ENCODE results near the gene SIT1.

SIT1 gene

GRCh38 chr9:35698231-35698630 lies 47.5 kb upstream of the SIT1 start:
- TF ChIP-seq, protein P1, sequence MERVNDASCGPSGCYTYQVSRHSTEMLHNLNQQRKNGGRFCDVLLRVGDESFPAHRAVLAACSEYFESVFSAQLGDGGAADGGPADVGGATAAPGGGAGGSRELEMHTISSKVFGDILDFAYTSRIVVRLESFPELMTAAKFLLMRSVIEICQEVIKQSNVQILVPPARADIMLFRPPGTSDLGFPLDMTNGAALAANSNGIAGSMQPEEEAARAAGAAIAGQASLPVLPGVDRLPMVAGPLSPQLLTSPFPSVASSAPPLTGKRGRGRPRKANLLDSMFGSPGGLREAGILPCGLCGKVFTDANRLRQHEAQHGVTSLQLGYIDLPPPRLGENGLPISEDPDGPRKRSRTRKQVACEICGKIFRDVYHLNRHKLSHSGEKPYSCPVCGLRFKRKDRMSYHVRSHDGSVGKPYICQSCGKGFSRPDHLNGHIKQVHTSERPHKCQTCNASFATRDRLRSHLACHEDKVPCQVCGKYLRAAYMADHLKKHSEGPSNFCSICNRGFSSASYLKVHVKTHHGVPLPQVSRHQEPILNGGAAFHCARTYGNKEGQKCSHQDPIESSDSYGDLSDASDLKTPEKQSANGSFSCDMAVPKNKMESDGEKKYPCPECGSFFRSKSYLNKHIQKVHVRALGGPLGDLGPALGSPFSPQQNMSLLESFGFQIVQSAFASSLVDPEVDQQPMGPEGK (CRISPR knock-in tag; IDR thresholded peaks at IDR 0.05; ENCODE audit: borderline replicate concordance) = no peak
- TF ChIP-seq PPARA (CRISPR knock-in tag; IDR thresholded peaks at IDR 0.05; ENCODE audit: borderline replicate concordance) = no peak
- no peak for TF ChIP-seq ZNF565 (CRISPR knock-in tag; conservative IDR thresholded peaks at IDR 0.05; ENCODE audit: low read depth)
- TF ChIP-seq, protein P2, sequence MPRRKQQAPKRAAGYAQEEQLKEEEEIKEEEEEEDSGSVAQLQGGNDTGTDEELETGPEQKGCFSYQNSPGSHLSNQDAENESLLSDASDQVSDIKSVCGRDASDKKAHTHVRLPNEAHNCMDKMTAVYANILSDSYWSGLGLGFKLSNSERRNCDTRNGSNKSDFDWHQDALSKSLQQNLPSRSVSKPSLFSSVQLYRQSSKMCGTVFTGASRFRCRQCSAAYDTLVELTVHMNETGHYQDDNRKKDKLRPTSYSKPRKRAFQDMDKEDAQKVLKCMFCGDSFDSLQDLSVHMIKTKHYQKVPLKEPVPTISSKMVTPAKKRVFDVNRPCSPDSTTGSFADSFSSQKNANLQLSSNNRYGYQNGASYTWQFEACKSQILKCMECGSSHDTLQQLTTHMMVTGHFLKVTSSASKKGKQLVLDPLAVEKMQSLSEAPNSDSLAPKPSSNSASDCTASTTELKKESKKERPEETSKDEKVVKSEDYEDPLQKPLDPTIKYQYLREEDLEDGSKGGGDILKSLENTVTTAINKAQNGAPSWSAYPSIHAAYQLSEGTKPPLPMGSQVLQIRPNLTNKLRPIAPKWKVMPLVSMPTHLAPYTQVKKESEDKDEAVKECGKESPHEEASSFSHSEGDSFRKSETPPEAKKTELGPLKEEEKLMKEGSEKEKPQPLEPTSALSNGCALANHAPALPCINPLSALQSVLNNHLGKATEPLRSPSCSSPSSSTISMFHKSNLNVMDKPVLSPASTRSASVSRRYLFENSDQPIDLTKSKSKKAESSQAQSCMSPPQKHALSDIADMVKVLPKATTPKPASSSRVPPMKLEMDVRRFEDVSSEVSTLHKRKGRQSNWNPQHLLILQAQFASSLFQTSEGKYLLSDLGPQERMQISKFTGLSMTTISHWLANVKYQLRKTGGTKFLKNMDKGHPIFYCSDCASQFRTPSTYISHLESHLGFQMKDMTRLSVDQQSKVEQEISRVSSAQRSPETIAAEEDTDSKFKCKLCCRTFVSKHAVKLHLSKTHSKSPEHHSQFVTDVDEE (CRISPR knock-in tag; IDR thresholded peaks at IDR 0.05) = no peak
- TF ChIP-seq ZFP30 (CRISPR knock-in tag; IDR thresholded peaks at IDR 0.05) = no peak
- TF ChIP-seq ZNF70 (CRISPR knock-in tag; IDR thresholded peaks at IDR 0.05) = no peak
- TF ChIP-seq BACH2 (CRISPR knock-in tag; IDR thresholded peaks at IDR 0.05; ENCODE audit: borderline replicate concordance) = no peak
- TF ChIP-seq SNAI2 (CRISPR knock-in tag; IDR thresholded peaks at IDR 0.05) = no peak
- TF ChIP-seq, protein P3, sequence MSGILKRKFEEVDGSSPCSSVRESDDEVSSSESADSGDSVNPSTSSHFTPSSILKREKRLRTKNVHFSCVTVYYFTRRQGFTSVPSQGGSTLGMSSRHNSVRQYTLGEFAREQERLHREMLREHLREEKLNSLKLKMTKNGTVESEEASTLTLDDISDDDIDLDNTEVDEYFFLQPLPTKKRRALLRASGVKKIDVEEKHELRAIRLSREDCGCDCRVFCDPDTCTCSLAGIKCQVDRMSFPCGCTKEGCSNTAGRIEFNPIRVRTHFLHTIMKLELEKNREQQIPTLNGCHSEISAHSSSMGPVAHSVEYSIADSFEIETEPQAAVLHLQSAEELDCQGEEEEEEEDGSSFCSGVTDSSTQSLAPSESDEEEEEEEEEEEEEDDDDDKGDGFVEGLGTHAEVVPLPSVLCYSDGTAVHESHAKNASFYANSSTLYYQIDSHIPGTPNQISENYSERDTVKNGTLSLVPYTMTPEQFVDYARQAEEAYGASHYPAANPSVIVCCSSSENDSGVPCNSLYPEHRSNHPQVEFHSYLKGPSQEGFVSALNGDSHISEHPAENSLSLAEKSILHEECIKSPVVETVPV (CRISPR knock-in tag; IDR thresholded peaks at IDR 0.05) = no peak
- TF ChIP-seq ZNF8 (CRISPR knock-in tag; IDR thresholded peaks at IDR 0.05) = no peak
- TF ChIP-seq CREB5 (CRISPR knock-in tag; IDR thresholded peaks at IDR 0.05; ENCODE audit: low read depth) = no peak
- TF ChIP-seq ZFP3 (CRISPR knock-in tag; IDR thresholded peaks at IDR 0.05) = no peak
- TF ChIP-seq OSR1 (CRISPR knock-in tag; IDR thresholded peaks at IDR 0.05) = no peak
- TF ChIP-seq TCF4 (CRISPR knock-in tag; IDR thresholded peaks at IDR 0.05; ENCODE audit: borderline replicate concordance) = no peak
- TF ChIP-seq ZC3H10 (CRISPR knock-in tag; IDR thresholded peaks at IDR 0.05) = no peak
- no peak for TF ChIP-seq GLIS3 (CRISPR knock-in tag; IDR thresholded peaks at IDR 0.05)
- TF ChIP-seq, protein P4, sequence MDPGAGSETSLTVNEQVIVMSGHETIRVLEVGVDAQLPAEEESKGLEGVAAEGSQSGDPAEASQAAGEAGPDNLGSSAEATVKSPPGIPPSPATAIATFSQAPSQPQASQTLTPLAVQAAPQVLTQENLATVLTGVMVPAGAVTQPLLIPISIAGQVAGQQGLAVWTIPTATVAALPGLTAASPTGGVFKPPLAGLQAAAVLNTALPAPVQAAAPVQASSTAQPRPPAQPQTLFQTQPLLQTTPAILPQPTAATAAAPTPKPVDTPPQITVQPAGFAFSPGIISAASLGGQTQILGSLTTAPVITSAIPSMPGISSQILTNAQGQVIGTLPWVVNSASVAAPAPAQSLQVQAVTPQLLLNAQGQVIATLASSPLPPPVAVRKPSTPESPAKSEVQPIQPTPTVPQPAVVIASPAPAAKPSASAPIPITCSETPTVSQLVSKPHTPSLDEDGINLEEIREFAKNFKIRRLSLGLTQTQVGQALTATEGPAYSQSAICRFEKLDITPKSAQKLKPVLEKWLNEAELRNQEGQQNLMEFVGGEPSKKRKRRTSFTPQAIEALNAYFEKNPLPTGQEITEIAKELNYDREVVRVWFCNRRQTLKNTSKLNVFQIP (CRISPR knock-in tag; IDR thresholded peaks at IDR 0.05; ENCODE audit: borderline replicate concordance, low read depth) = no peak
- no peak for ATAC-seq

- ATAC-seq = no peak
- no peak for TF ChIP-seq CSDC2 (CRISPR knock-in tag; IDR thresholded peaks at IDR 0.05)
- no peak for TF ChIP-seq ZFP30 (CRISPR knock-in tag; IDR thresholded peaks at IDR 0.05)
- TF ChIP-seq TOX (CRISPR knock-in tag; IDR thresholded peaks at IDR 0.05; ENCODE audit: borderline replicate concordance) = no peak
- TF ChIP-seq ZNF70 (CRISPR knock-in tag; IDR thresholded peaks at IDR 0.05) = no peak
- TF ChIP-seq ESRRG (CRISPR knock-in tag; IDR thresholded peaks at IDR 0.05) = no peak
- TF ChIP-seq, protein P1 (CRISPR knock-in tag; IDR thresholded peaks at IDR 0.05; ENCODE audit: borderline replicate concordance) = no peak
- TF ChIP-seq OSR1 (CRISPR knock-in tag; IDR thresholded peaks at IDR 0.05) = no peak
- TF ChIP-seq RARB (CRISPR knock-in tag; IDR thresholded peaks at IDR 0.05) = no peak
- TF ChIP-seq, protein P2 (CRISPR knock-in tag; IDR thresholded peaks at IDR 0.05) = no peak
- TF ChIP-seq BACH2 (CRISPR knock-in tag; IDR thresholded peaks at IDR 0.05; ENCODE audit: borderline replicate concordance) = no peak
- no peak for TF ChIP-seq ZC3H10 (CRISPR knock-in tag; IDR thresholded peaks at IDR 0.05)
- TF ChIP-seq PPARA (CRISPR knock-in tag; IDR thresholded peaks at IDR 0.05; ENCODE audit: borderline replicate concordance) = no peak
- no peak for TF ChIP-seq ZFP3 (CRISPR knock-in tag; IDR thresholded peaks at IDR 0.05)
- TF ChIP-seq, protein P3 (CRISPR knock-in tag; IDR thresholded peaks at IDR 0.05) = no peak
- TF ChIP-seq ZNF565 (CRISPR knock-in tag; conservative IDR thresholded peaks at IDR 0.05; ENCODE audit: low read depth) = no peak
- TF ChIP-seq ZNF8 (CRISPR knock-in tag; IDR thresholded peaks at IDR 0.05) = no peak
Measured at GRCh38 chr9:35697486-35697885, 46.8 kb upstream of the SIT1 start.
